ENCODE measurements around the gene ABHD12.

Gene ABHD12

GRCh38 chr20:25323496-25324246, 67.0 kb downstream of the ABHD12 start:
- no peak for TF ChIP-seq CTCF (conservative IDR thresholded peaks at IDR 0.05; ENCODE audit: low read depth, low read length)
- DNase-seq (ENCODE audit: low read depth): no peak
- no peak overlapping the region for H3K4me3 ChIP-seq (ENCODE audit: low read depth, low read length)

DNA sequence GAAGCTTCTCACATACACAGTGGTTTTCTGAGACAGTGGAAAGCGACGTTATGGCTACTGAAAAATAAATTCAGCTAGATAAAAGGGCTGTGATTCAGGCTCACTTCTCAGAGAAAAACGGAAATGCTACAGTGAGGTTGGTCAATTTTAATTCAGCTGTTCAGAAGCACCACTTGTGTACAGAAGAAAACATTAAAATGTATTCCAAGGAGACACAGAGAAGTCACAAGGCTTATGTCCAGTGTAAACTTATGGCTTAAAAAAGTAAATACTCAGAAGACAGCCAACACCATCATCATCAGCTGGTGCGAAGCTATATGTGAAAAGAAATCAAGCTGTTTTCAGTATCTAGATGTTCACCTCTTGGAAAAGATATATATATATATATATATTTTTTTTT, 68.6 kb downstream of the ABHD12 start:
- TF ChIP-seq CTCF (conservative IDR thresholded peaks at IDR 0.05; ENCODE audit: low read depth, low read length): no peak
- DNase-seq (ENCODE audit: low read depth): no peak

GRCh38 chr20:25321262-25321831, 69.3 kb downstream of the ABHD12 start:
- TF ChIP-seq CTCF (conservative IDR thresholded peaks at IDR 0.05; ENCODE audit: low read depth, low read length): no peak
- no peak for DNase-seq (ENCODE audit: low read depth)

More for the DNA sequence above, 68.6 kb downstream of the ABHD12 start:
- H3K4me3 ChIP-seq (ENCODE audit: low read depth, low read length): no peak overlapping the region

GRCh38 chr20:25320035-25320800, 70.4 kb downstream of the ABHD12 start:
- TF ChIP-seq CTCF (conservative IDR thresholded peaks at IDR 0.05; ENCODE audit: low read depth, low read length): no peak
- H3K4me3 ChIP-seq (ENCODE audit: low read depth, low read length): no peak overlapping the region
- no peak for DNase-seq (ENCODE audit: low read depth)

More at GRCh38 chr20:25321262-25321831, 69.3 kb downstream of the ABHD12 start:
- no peak overlapping the region for H3K4me3 ChIP-seq (ENCODE audit: low read depth, low read length)

GRCh38 chr20:25319241-25320034, 71.2 kb downstream of the ABHD12 start:
- DNase-seq (ENCODE audit: low read depth): no peak
- TF ChIP-seq CTCF (conservative IDR thresholded peaks at IDR 0.05; ENCODE audit: low read depth, low read length): no peak

GRCh38 chr20:25318471-25319240, 72.0 kb downstream of the ABHD12 start:
- H3K4me3 ChIP-seq (ENCODE audit: low read depth, low read length): no peak overlapping the region
- TF ChIP-seq CTCF (conservative IDR thresholded peaks at IDR 0.05; ENCODE audit: low read depth, low read length): no peak
- no peak for DNase-seq (ENCODE audit: low read depth)

More at GRCh38 chr20:25319241-25320034, 71.2 kb downstream of the ABHD12 start:
- no peak overlapping the region for H3K4me3 ChIP-seq (ENCODE audit: low read depth, low read length)

All from choroid plexus epithelial cell (primary cell).